Measurements from ENCODE around the gene EHD2.
"Not testable (repeated sequence)": the region's sequence is repeated elsewhere in the genome, so short reads cannot be mapped to it uniquely, and the experiment has no call there.

The EHD2 gene

DNA sequence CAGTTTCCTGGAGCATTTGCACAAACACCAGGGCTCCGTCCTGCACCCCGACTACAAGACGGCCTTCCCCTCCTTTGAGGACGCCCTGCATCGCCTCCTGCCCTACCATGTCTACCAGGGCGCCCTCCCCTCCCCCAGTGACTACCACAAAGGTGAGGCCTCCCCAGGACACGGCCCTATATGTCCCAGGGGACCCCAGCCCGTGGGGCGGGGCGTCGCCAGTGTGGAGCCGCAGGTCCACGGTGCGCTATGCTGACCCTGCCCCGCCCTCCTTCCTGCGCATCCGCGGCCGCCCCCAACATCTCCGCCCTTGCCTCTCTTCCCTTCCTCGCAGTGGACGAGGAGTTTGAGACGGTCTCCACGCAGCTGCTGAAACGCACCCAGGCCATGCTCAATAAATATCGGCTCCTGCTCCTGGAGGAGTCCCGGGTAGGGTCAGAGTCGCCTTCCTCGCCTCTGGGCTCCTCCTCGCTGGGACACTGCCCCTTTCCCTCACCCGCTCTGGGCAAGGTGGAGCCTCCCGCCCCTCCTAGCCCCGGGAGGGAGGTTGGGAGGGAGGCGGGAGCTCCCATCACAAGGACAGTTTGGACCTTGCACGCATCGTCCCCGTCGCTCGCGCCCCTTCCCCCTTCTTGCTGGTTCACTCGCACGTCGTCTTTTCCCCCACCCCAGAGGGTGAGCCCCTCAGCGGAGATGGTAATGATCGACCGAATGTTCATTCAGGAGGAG, 14.4 kb upstream of the EHD2 start:
- H3K4me1 Mint-ChIP-seq (ENCODE audit: low read depth) = no peaks in the 10 kb centered on the region
- H3K27me3 Mint-ChIP-seq = no peaks in the 10 kb centered on the region

GRCh38 chr19:47699360-47699917, 13.8 kb upstream of the EHD2 start:
- Mint-ChIP-seq H3K27ac (no peak overlapping the region), H3K36me3 (no peaks in the 10 kb centered on the region), H3K4me1 (ENCODE audit: low read depth) (no peaks in the 10 kb centered on the region), H3K9me3 (ENCODE audit: low read depth) (no peaks in the 10 kb centered on the region), H3K27me3 (no peaks in the 10 kb centered on the region), H3K4me3 (no peak overlapping the region)

More for the DNA sequence above, 14.4 kb upstream of the EHD2 start:
- Mint-ChIP-seq H3K36me3 (no peaks in the 10 kb centered on the region), H3K27ac (no peak overlapping the region), H3K9me3 (ENCODE audit: low read depth) (no peaks in the 10 kb centered on the region), H3K4me3 (no peak overlapping the region)

DNA sequence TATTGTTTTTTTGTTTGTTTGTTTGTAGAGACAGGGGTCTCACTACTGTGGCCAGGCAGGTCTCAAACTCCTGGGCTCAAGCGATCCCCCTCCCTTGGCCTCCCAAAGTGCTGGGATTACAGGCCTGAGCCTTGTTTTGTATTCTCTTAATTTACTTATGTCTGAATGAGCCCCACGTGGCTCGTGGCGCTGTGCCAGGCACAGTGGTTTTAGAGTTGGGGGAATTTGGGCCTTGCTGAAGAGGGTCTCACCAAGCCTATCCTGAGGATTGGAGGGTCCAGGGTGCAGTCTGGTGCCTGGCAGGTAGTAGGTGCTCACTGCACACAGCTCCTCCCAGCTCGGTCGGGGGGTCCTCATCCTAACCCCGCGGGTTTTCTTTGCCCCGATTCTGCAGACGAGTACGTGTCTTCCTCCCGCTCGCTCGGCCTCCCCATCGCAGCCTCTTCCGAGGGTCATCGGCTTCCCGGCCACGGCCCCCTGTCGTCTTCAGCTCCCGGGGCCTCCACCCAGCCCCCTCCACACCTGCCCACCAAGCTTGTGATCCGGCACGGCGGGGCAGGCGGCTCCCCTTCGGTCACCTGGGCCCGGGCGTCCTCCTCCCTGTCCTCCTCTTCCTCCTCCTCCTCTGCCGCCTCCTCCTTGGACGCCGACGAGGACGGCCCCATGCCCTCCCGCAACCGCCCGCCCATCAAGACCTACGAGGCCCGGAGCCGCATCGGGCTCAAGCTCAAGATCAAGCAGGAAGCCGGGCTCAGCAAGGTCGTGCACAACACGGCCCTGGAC, 12.1 kb upstream of the EHD2 start:
- no peaks in the 10 kb centered on the region for H3K9me3 Mint-ChIP-seq (ENCODE audit: low read depth)
- H3K4me1 Mint-ChIP-seq (ENCODE audit: low read depth) = no peaks in the 10 kb centered on the region
- no peak overlapping the region for H3K27ac Mint-ChIP-seq
- H3K4me3 Mint-ChIP-seq = no peak overlapping the region
- no peaks in the 10 kb centered on the region for H3K27me3 Mint-ChIP-seq
- no peaks in the 10 kb centered on the region for H3K36me3 Mint-ChIP-seq

DNA sequence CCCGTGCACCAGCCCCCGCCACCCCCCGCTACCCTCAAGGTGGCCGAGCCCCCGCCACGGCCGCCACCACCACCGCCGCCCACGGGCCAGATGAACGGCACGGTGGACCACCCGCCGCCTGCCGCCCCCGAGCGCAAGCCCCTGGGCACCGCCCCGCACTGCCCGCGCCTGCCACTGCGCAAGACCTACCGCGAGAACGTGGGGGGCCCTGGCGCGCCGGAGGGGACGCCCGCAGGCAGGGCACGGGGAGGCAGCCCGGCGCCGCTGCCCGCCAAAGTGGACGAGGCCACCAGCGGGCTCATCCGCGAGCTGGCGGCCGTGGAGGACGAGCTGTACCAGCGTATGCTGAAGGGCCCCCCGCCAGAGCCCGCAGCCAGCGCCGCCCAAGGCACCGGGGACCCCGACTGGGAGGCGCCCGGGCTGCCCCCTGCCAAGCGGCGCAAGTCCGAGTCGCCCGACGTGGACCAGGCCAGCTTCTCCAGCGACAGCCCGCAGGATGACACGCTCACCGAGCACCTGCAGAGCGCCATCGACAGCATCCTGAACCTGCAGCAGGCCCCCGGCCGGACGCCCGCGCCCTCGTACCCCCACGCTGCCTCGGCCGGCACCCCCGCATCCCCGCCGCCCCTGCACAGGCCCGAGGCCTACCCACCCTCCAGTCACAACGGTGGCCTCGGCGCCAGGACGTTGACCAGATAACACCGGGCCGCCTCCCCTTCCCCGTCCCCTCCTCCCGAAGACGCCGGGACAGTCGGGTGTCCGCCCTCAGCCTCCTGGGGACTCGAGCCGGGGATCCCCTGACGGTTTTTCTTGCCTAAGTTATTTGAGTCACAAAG, 11.3 kb upstream of the EHD2 start:
- no peak overlapping the region for H3K4me3 Mint-ChIP-seq
- H3K27me3 Mint-ChIP-seq = no peaks in the 10 kb centered on the region

GRCh38 chr19:47702671-47703070, 10.6 kb upstream of the EHD2 start:
- Mint-ChIP-seq H3K4me3 (no peak overlapping the region), H3K27me3 (peaks cover 4% of the 10 kb centered on the region), H3K4me1 (ENCODE audit: low read depth) (no peaks in the 10 kb centered on the region), H3K27ac (no peak overlapping the region), H3K36me3 (no peaks in the 10 kb centered on the region), H3K9me3 (ENCODE audit: low read depth) (no peaks in the 10 kb centered on the region)

More for the DNA sequence above, 11.3 kb upstream of the EHD2 start:
- Mint-ChIP-seq H3K4me1 (ENCODE audit: low read depth) (no peaks in the 10 kb centered on the region), H3K9me3 (ENCODE audit: low read depth) (no peaks in the 10 kb centered on the region), H3K27ac (no peak overlapping the region), H3K36me3 (no peaks in the 10 kb centered on the region)

- no peaks in the 10 kb centered on the region for H3K4me1 Mint-ChIP-seq (ENCODE audit: low read depth)
- H3K4me3 Mint-ChIP-seq = no peak overlapping the region
- H3K27ac Mint-ChIP-seq = no peak overlapping the region
- H3K9me3 Mint-ChIP-seq (ENCODE audit: low read depth) = no peaks in the 10 kb centered on the region
- H3K27me3 Mint-ChIP-seq = peaks cover 4% of the 10 kb centered on the region
- H3K36me3 Mint-ChIP-seq = no peaks in the 10 kb centered on the region
These were observed 9.9 kb upstream of the EHD2 start for GRCh38 chr19:47703301-47703700.

DNA sequence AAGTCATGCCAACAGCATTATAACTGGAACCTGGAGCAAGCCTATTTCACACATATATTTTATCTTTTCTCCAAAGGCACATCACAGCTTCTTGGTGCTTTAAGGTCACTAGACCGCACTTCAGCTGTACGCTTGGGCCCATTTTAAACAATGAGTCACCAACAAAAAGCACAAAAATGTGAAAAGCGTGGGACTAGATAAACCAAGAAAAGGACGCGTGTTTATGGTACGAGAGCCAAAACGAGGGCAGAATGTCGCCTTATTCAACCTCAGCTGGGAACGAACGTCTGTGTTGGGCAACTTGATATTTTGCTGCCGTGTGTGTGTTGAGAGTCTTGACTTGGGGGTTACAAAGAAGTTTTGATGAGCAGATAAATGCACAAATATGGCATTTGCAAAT, 9.2 kb upstream of the EHD2 start:
- Mint-ChIP-seq H3K27ac (no peak overlapping the region), H3K9me3 (ENCODE audit: low read depth) (no peaks in the 10 kb centered on the region), H3K4me1 (ENCODE audit: low read depth) (no peaks in the 10 kb centered on the region), H3K27me3 (peaks cover 4% of the 10 kb centered on the region), H3K36me3 (no peaks in the 10 kb centered on the region), H3K4me3 (no peak overlapping the region)

GRCh38 chr19:47704656-47705055, 8.6 kb upstream of the EHD2 start:
- Mint-ChIP-seq H3K27ac (no peak overlapping the region), H3K27me3 (peaks cover 4% of the 10 kb centered on the region), H3K4me3 (no peak overlapping the region), H3K4me1 (ENCODE audit: low read depth) (no peaks in the 10 kb centered on the region), H3K36me3 (no peaks in the 10 kb centered on the region), H3K9me3 (ENCODE audit: low read depth) (no peaks in the 10 kb centered on the region)

GRCh38 chr19:47707135-47707925, 5.9 kb upstream of the EHD2 start:
- no peaks in the 10 kb centered on the region for H3K36me3 Mint-ChIP-seq
- peaks cover 10% of the 10 kb centered on the region for H3K27me3 Mint-ChIP-seq
- H3K4me3 Mint-ChIP-seq = no peak overlapping the region
- no peak overlapping the region for H3K27ac Mint-ChIP-seq
- H3K9me3 Mint-ChIP-seq (ENCODE audit: low read depth) = no peaks in the 10 kb centered on the region
- H3K4me1 Mint-ChIP-seq (ENCODE audit: low read depth) = no peaks in the 10 kb centered on the region

- Mint-ChIP-seq H3K4me3 (no peak overlapping the region), H3K36me3 (no peaks in the 10 kb centered on the region), H3K9me3 (ENCODE audit: low read depth) (no peaks in the 10 kb centered on the region), H3K4me1 (ENCODE audit: low read depth) (no peaks in the 10 kb centered on the region), H3K27ac (no peak overlapping the region), H3K27me3 (peaks cover 22% of the 10 kb centered on the region)
These were observed 1.5 kb upstream of the EHD2 start for GRCh38 chr19:47711652-47712242.

DNA sequence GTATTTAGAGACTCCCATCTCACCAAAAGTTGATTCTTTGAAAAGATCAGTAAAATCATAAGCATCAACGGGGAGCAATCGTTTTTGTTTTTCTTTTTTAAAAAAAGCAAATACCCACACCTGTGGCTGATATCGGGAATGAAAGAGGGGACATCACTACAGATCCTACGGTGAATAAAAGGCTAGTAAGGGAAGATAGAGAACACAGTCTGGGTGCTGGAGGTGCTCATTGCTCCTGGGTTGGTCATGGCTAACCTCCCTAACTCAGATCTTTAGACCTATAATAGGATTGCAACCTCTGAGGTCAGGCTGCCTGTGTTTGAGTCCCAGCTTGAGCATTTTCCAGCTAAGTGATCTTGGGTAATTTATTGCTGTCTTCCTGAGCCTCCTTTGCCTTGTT, 1.1 kb downstream of the EHD2 start:
- Mint-ChIP-seq H3K4me3 (no peak overlapping the region), H3K27ac (no peak overlapping the region)

GRCh38 chr19:47714855-47715254, 1.6 kb downstream of the EHD2 start:
- H3K27me3 Mint-ChIP-seq = peaks cover 20% of the 10 kb centered on the region
- H3K36me3 Mint-ChIP-seq; H3K27ac Mint-ChIP-seq; H3K4me3 Mint-ChIP-seq; H3K4me1 Mint-ChIP-seq (ENCODE audit: low read depth); H3K9me3 Mint-ChIP-seq (ENCODE audit: low read depth): not testable (repeated sequence)

More for the DNA sequence above, 1.1 kb downstream of the EHD2 start:
- H3K27me3 Mint-ChIP-seq = peaks cover 20% of the 10 kb centered on the region
- no peaks in the 10 kb centered on the region for H3K36me3 Mint-ChIP-seq
- no peaks in the 10 kb centered on the region for H3K4me1 Mint-ChIP-seq (ENCODE audit: low read depth)
- H3K9me3 Mint-ChIP-seq (ENCODE audit: low read depth) = no peaks in the 10 kb centered on the region

DNA sequence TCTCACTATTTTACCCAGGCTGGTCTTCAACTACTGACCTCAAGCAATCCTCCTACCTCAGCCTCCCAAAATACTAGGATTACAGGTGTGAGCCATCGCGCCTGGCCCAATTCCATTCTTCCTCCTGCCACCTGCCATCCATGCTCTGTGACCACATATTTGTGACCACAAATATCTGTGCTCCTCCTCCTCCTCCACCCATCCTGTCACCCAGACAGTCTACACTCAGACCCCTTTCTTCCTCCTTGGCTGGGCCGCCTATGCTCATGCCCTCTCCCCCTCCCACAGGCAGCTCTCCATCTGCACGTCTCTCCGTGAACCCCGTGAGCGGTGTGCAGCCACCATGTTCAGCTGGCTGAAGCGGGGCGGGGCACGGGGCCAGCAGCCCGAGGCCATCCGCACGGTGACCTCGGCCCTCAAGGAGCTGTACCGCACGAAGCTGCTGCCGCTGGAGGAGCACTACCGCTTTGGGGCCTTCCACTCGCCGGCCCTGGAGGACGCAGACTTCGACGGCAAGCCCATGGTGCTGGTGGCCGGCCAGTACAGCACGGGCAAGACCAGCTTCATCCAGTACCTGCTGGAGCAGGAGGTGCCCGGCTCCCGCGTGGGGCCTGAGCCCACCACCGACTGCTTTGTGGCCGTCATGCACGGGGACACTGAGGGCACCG, 3.2 kb downstream of the EHD2 start:
- H3K27ac Mint-ChIP-seq = no peak overlapping the region
- H3K9me3 Mint-ChIP-seq (ENCODE audit: low read depth) = no peaks in the 10 kb centered on the region
- H3K27me3 Mint-ChIP-seq = peaks cover 26% of the 10 kb centered on the region
- H3K4me3 Mint-ChIP-seq = no peak overlapping the region
- no peaks in the 10 kb centered on the region for H3K4me1 Mint-ChIP-seq (ENCODE audit: low read depth)
- no peaks in the 10 kb centered on the region for H3K36me3 Mint-ChIP-seq

Data from activated naive CD8-positive, alpha-beta T cell (primary cell).